Lower leg skin (tissue), 3 donors: Measurements from ENCODE around the gene MS4A2.

Experiments
- POLR2A ChIP-seq, 2 donors: fragments of 450-650 bp; IDR thresholded peaks; one replicate each; pipeline ENCODE4 v1.6.1; 2016 to 2017; ENCODE audit warnings: antibody characterized with exemption in 2 of 2, mild to moderate bottlenecking in 1 of 2, moderate library complexity in 1 of 2
- TF ChIP-seq, protein P1 (sequence below), 3 donors: fragments of 450-650 bp; IDR thresholded peaks; one replicate each; pipeline ENCODE4 v1.5.1; 2016; ENCODE audit warnings: antibody characterized with exemption in 3 of 3, mild to moderate bottlenecking in 3 of 3, moderate library complexity in 2 of 3

- TF ChIP-seq, protein P1, sequence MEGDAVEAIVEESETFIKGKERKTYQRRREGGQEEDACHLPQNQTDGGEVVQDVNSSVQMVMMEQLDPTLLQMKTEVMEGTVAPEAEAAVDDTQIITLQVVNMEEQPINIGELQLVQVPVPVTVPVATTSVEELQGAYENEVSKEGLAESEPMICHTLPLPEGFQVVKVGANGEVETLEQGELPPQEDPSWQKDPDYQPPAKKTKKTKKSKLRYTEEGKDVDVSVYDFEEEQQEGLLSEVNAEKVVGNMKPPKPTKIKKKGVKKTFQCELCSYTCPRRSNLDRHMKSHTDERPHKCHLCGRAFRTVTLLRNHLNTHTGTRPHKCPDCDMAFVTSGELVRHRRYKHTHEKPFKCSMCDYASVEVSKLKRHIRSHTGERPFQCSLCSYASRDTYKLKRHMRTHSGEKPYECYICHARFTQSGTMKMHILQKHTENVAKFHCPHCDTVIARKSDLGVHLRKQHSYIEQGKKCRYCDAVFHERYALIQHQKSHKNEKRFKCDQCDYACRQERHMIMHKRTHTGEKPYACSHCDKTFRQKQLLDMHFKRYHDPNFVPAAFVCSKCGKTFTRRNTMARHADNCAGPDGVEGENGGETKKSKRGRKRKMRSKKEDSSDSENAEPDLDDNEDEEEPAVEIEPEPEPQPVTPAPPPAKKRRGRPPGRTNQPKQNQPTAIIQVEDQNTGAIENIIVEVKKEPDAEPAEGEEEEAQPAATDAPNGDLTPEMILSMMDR (IDR thresholded peaks at IDR 0.05), result no peak
- TF ChIP-seq POLR2A (IDR thresholded peaks at IDR 0.05), result no peak
Observed at GRCh38 chr11:60078745-60079144, 9.7 kb upstream of the MS4A2 start.
